Heart left ventricle (tissue), 16 donors: ENCODE data around the gene STC2. TPM values are rescaled to one million over a fixed set of nuclear protein-coding genes. Genes with fewer than 3 reads are reported as not detected.
A peak's percentile ranks its signal among the peaks of the same experiment; 100 is the strongest.

Source experiments
- ATAC-seq, 4 donors: fragments of 200-7000 bp; cut with Tn5 transposase; one replicate each; pipeline ENCODE4 v1.9.1; 2020 to 2022; ENCODE audit warnings: moderate library complexity in 4 of 4, mild to moderate bottlenecking in 3 of 4, moderate number of reproducible peaks in 1 of 4
- DNase-seq, 5 donors: peaks; one replicate each; pipeline ENCODE4 v3.0.0-alpha.2; 2020
- H3K27ac ChIP-seq, 12 donors: fragments of 200-600 bp; sonication (generic) in 4 of 12; one replicate each; pipeline versions ENCODE4 v1.5.0 to v1.8.0; 2016 to 2022; ENCODE audit warnings: mild to moderate bottlenecking in 2 of 12
- H3K27me3 ChIP-seq, 9 donors: fragments of 200-600 bp; sonication (generic) in 2 of 9; one replicate each; pipeline versions ENCODE4 v1.5.1 to v1.8.0; 2016 to 2022; ENCODE audit warnings: mild to moderate bottlenecking in 3 of 9
- H3K36me3 ChIP-seq, 9 donors: fragments of 200-600 bp; sonication (generic) in 2 of 9; one replicate each; pipeline versions ENCODE4 v1.5.0 to v1.8.0; 2018 to 2022; ENCODE audit warnings: mild to moderate bottlenecking in 2 of 9
- H3K4me1 ChIP-seq, 12 donors: fragments of 200-600 bp; sonication (generic) in 4 of 12; one replicate each; pipeline versions ENCODE4 v1.5.0 to v1.8.0; 2016 to 2022; ENCODE audit warnings: mild to moderate bottlenecking in 3 of 12
- H3K4me3 ChIP-seq, 12 donors: fragments of 200-600 bp; sonication (generic) in 4 of 12; one replicate each; pipeline versions ENCODE4 v1.5.0 to v1.8.0; 2017 to 2022; ENCODE audit warnings: mild to moderate bottlenecking in 9 of 12, moderate library complexity in 4 of 12
- H3K9me3 ChIP-seq, 12 donors: fragments of 200-600 bp; sonication (generic) in 4 of 12; one replicate each; pipeline versions ENCODE4 v1.5.0 to v1.8.0; 2016 to 2022; ENCODE audit warnings: mild to moderate bottlenecking in 1 of 12
- POLR2A ChIP-seq, 2 donors: fragments of 450-650 bp; IDR thresholded peaks; one replicate each; pipeline ENCODE4 v1.6.1; 2017; ENCODE audit warnings: antibody characterized with exemption in 2 of 2, mild to moderate bottlenecking in 2 of 2, moderate library complexity in 2 of 2
- whole genome bisulfite sequencing, 4 donors: extraction: QIAGEN DNeasy Blood & Tissue Kit in 2 of 4; methylation state at CpG; one replicate each; pipeline versions ENCODE4 v1.1.5 to v1.1.7; 2013 to 2018; 5-methylcytosine and 5-hydroxymethylcytosine counted together
- intact Hi-C, 10 donors: fragments of 100-400 bp; cut with DNase I; formaldehyde crosslinking; loops; one replicate each; pipeline versions ENCODE4 v1.11.1 to v1.14.2; 2022
- polyA plus RNA-seq, 2 donors: library from polyadenylated mRNA; stranded (reverse); fragments of 200-250 nt; gene quantifications; one replicate each; pipeline ENCODE4 v1.2.3, GENCODE V29; 2013
- total RNA-seq, 9 donors: library from RNA; depleted of rRNA in 2 of 9; stranded (reverse); fragments of >200 nt in 2 of 9; fragmentation: NEBNext Ultra II Directional in 3 of 9; extraction: Animal tissue kit (Norgen Biotek cat#: 25700) in 3 of 9; gene quantifications; one replicate each; pipeline versions ENCODE4 v1.1.0 to v1.2.4, GENCODE V29; 2016 to 2023
- TF ChIP-seq, protein P1 (sequence below), 12 donors: fragments of 200-600 bp; sonication (generic) in 4 of 12; IDR thresholded peaks; one replicate each; pipeline versions ENCODE4 v1.5.0 to v1.8.0; 2018 to 2022; ENCODE audit warnings: antibody characterized with exemption in 12 of 12, mild to moderate bottlenecking in 5 of 12
- donor health status: ischemic (EF 13 %, LVEDD 7.1; RV severe dilation, severe dysfunction).
- donor health status: healthy with polysubstance abuse.
- donor health status: DM: no; HTN: yes; CAD: no.
- donor health status: DM: no; HTN: no; CAD: no.
- donor health status: ischemic (EF 25% LVEDD 6.9; RV normal size, moderate dysfunction).
- donor health status: ischemic (EF 25% LVEDD 5.7; RV mildly dilated, moderate dysfunction).
- donor health status: healthy.
- donor health status: DM: yes; HTN: yes; CAD: no.
- donor health status: ischemic (EF 35%, LVEDD 5.7; RV mildly dilated, moderate dysfunction).
- donor health status: nonischemic (EF 11% LVEDD 7.7; RV severe dilation, severe dysfunction).
- donor health status: DM: yes; HTN: yes; CAD: no.
- donor health status: PGD.
- donor health status: ischemic (EF 29% LVEDD 5.4; RV normal size, mild dysfunction).
- donor health status: nonischemic (EF 23%, LVEDD 6.1; RV moderate dilation, normal function).

The STC2 gene
- total and polyA plus RNA-seq, 11 donors: 3.9 to 15.2 (median 8.6) TPM

DNA sequence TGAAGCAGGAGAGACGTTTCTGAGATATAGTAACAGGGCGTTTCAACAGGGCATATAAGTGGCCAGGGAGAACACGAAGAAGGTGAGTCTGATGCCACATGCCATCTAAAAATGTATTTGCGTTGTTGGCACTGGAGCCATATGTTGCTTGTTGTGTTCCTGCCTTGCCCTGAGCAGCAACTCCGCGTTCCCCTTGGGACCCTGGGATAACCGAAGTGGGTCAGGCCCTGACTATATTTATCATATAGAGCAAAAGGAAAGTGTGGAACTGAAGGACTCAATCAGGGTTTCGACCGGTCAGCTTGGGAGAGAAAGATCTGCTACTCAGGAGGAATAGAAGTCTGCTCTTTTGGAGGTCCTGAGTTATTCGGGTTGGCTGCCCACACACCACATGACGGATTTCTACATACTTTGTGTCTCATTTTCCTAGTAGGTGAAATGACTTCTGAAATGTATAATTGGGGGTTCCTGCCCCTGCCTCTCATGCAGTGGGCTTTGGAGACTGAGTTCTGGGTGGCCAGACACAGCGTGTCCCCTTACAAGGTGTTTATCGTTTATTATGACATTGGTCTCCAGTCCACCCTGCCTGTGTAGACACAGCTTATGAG, 3.0 kb downstream of the STC2 start:
- Histone ChIP-seq H3K4me3 (peak overlapping the region in 2 of 12 donors; percentile 23 to 36), H3K36me3 (peaks cover 0 to 7% (median 0%) of the 10 kb centered on the region in 9 donors), H3K27ac (peak overlapping the region in 11 of 12 donors; percentile 62 to 87 (median 69)), H3K9me3 (no peaks in the 10 kb centered on the region), H3K27me3 (peaks cover 0 to 55% (median 5%) of the 10 kb centered on the region in 9 donors), H3K4me1 (peaks cover 7 to 88% (median 66%) of the 10 kb centered on the region in 12 donors)
- intact Hi-C loops: loop anchor here in 1 of 10 donors (10.0 kb wide), 1 partner anchor 250 kb away; no protein-coding TSS in a partner anchor
- TF ChIP-seq, protein P1, sequence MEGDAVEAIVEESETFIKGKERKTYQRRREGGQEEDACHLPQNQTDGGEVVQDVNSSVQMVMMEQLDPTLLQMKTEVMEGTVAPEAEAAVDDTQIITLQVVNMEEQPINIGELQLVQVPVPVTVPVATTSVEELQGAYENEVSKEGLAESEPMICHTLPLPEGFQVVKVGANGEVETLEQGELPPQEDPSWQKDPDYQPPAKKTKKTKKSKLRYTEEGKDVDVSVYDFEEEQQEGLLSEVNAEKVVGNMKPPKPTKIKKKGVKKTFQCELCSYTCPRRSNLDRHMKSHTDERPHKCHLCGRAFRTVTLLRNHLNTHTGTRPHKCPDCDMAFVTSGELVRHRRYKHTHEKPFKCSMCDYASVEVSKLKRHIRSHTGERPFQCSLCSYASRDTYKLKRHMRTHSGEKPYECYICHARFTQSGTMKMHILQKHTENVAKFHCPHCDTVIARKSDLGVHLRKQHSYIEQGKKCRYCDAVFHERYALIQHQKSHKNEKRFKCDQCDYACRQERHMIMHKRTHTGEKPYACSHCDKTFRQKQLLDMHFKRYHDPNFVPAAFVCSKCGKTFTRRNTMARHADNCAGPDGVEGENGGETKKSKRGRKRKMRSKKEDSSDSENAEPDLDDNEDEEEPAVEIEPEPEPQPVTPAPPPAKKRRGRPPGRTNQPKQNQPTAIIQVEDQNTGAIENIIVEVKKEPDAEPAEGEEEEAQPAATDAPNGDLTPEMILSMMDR (IDR thresholded peaks at IDR 0.05): no peak
- no peak for TF ChIP-seq POLR2A (IDR thresholded peaks at IDR 0.05)
- 53 to 66% (median 61%) methylated on average over 13 of the region's 13 CpGs for WGBS, 4 donors
- ATAC-seq: no peak
- DNase-seq: no peak

GRCh38 chr5:173324115-173325001, 3.9 kb downstream of the STC2 start:
- Histone ChIP-seq H3K9me3 (no peaks in the 10 kb centered on the region), H3K27me3 (peaks cover 0 to 46% (median under 1%) of the 10 kb centered on the region in 9 donors), H3K36me3 (peaks cover 0 to 7% (median 0%) of the 10 kb centered on the region in 9 donors), H3K4me1 (peaks cover 7 to 88% (median 67%) of the 10 kb centered on the region in 12 donors), H3K27ac (peak overlapping the region in 11 of 12 donors; percentile 62 to 87 (median 69)), H3K4me3 (peak overlapping the region in 9 of 12 donors; percentile 1 to 37 (median 27))
- DNase-seq (peak; percentile 82 to 96 (median 91)), ATAC-seq (peak; percentile 34 to 62 (median 54))
- TF ChIP-seq, protein P1 (IDR thresholded peaks at IDR 0.05): no peak
- no peak for TF ChIP-seq POLR2A (IDR thresholded peaks at IDR 0.05)
- intact Hi-C loops: loop anchor here in 1 of 10 donors (10.0 kb wide), 1 partner anchor 250 kb away; no protein-coding TSS in a partner anchor
- WGBS, 4 donors: 13 to 22% (median 17%) methylated on average over 28 to 29 of the region's 29 CpGs

GRCh38 chr5:173323799-173324114, 4.5 kb downstream of the STC2 start:
- DNase-seq (no peak), ATAC-seq (no peak)
- WGBS, 4 donors: 18 to 27% (median 27%) methylated on average over 8 of the region's 8 CpGs
- peaks cover 7 to 85% (median 63%) of the 10 kb centered on the region in 12 donors for H3K4me1 ChIP-seq
- TF ChIP-seq, protein P1 (IDR thresholded peaks at IDR 0.05): no peak
- no peak for TF ChIP-seq POLR2A (IDR thresholded peaks at IDR 0.05)
- peak overlapping the region in 9 of 12 donors; percentile 1 to 37 (median 27) for H3K4me3 ChIP-seq
- intact Hi-C loops: loop anchor here in 1 of 10 donors (10.0 kb wide), 1 partner anchor 251 kb away; no protein-coding TSS in a partner anchor
- H3K9me3 ChIP-seq: no peaks in the 10 kb centered on the region
- H3K27ac ChIP-seq: peak overlapping the region in 11 of 12 donors; percentile 62 to 87 (median 69)
- H3K27me3 ChIP-seq: peaks cover 0 to 40% (median 0%) of the 10 kb centered on the region in 9 donors
- peaks cover 0 to 7% (median 0%) of the 10 kb centered on the region in 9 donors for H3K36me3 ChIP-seq
